Measurements from ENCODE around the gene PDK1. TPM values are rescaled to one million over a fixed set of nuclear protein-coding genes. Genes with fewer than 3 reads are reported as not detected.

Gene PDK1
- total RNA-seq, 1 donor from 2014 or later, result 51.2 TPM

DNA sequence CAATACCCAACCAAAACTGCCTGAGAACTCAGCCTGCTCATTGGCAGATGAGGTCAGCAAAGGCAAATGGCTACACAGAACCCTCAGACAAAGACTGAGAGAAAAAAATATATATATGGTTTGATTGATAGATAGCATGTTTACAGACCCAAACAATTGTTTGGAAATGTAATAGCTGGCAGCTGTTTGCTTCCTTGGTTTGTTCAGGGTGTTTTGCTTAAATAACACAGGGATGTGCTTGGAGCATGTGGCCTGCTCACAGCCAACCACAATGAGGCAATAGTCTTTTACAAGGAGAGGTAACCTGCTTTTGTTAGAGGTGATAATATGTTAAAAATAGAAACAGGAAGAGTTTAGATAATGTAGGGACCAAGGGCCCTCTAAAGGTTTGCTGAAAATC, 84.5 kb downstream of the PDK1 start:
- peaks cover 4% of the 10 kb centered on the region for H3K27me3 ChIP-seq (ENCODE audit: low read depth)
- TF ChIP-seq, protein P1, sequence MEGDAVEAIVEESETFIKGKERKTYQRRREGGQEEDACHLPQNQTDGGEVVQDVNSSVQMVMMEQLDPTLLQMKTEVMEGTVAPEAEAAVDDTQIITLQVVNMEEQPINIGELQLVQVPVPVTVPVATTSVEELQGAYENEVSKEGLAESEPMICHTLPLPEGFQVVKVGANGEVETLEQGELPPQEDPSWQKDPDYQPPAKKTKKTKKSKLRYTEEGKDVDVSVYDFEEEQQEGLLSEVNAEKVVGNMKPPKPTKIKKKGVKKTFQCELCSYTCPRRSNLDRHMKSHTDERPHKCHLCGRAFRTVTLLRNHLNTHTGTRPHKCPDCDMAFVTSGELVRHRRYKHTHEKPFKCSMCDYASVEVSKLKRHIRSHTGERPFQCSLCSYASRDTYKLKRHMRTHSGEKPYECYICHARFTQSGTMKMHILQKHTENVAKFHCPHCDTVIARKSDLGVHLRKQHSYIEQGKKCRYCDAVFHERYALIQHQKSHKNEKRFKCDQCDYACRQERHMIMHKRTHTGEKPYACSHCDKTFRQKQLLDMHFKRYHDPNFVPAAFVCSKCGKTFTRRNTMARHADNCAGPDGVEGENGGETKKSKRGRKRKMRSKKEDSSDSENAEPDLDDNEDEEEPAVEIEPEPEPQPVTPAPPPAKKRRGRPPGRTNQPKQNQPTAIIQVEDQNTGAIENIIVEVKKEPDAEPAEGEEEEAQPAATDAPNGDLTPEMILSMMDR (IDR thresholded peaks at IDR 0.05; ENCODE audit: borderline replicate concordance), result no peak
- no peak for DNase-seq
- no peak overlapping the region for H3K4me3 ChIP-seq
- no peaks in the 10 kb centered on the region for H3K36me3 ChIP-seq
- H3K9me3 ChIP-seq (replicated peaks), result no peaks in the 10 kb centered on the region
- intact Hi-C loops (cut with micrococcal nuclease), result no loop called here
- H3K4me1 ChIP-seq, result peaks cover 3% of the 10 kb centered on the region
- no peak overlapping the region for H3K27ac ChIP-seq (replicated peaks)

- peaks cover 3% of the 10 kb centered on the region for H3K4me1 ChIP-seq
- intact Hi-C loops (cut with micrococcal nuclease), result no loop called here
- no peak for DNase-seq
- no peaks in the 10 kb centered on the region for H3K9me3 ChIP-seq (replicated peaks)
- H3K27me3 ChIP-seq (ENCODE audit: low read depth), result peaks cover 4% of the 10 kb centered on the region
- no peak overlapping the region for H3K4me3 ChIP-seq
- H3K36me3 ChIP-seq, result no peaks in the 10 kb centered on the region
- TF ChIP-seq, protein P1 (IDR thresholded peaks at IDR 0.05; ENCODE audit: borderline replicate concordance), result no peak
- H3K27ac ChIP-seq (replicated peaks), result no peak overlapping the region
Observed at GRCh38 chr2:172642301-172643020, 86.6 kb downstream of the PDK1 start.

GRCh38 chr2:172643142-172643541, 87.3 kb downstream of the PDK1 start:
- no peaks in the 10 kb centered on the region for H3K36me3 ChIP-seq
- peaks cover 4% of the 10 kb centered on the region for H3K27me3 ChIP-seq (ENCODE audit: low read depth)
- TF ChIP-seq, protein P1 (IDR thresholded peaks at IDR 0.05; ENCODE audit: borderline replicate concordance), result no peak
- H3K4me3 ChIP-seq, result no peak overlapping the region
- no peaks in the 10 kb centered on the region for H3K9me3 ChIP-seq (replicated peaks)
- H3K27ac ChIP-seq (replicated peaks), result no peak overlapping the region
- intact Hi-C loops (cut with micrococcal nuclease), result no loop called here
- DNase-seq, result no peak
- H3K4me1 ChIP-seq, result peaks cover 3% of the 10 kb centered on the region

DNA sequence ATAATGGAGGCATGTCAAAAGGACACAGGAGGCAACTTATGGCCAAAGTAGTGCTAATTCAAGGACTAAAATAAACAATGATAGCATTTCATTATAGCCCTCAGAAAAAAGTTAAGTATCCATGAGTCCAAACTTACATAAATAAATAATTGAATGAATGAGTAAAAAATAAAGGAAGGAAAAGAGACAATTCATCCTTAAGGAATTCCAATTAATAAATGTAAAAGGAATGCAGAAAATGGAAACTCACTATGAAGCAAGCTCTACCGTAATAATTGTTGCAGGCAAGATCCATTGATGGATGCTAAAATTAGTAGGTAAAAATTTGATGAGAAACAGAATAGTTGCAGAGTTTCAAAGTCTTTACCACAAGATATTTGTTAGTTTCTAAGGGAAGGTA, 91.5 kb downstream of the PDK1 start:
- Histone ChIP-seq H3K4me1 (no peaks in the 10 kb centered on the region), H3K27ac (replicated peaks) (no peak overlapping the region), H3K36me3 (no peaks in the 10 kb centered on the region), H3K9me3 (replicated peaks) (peaks cover 19% of the 10 kb centered on the region), H3K4me3 (no peak overlapping the region), H3K27me3 (ENCODE audit: low read depth) (peaks cover 4% of the 10 kb centered on the region)
- intact Hi-C loops (cut with micrococcal nuclease), result no loop called here
- DNase-seq, result no peak
- TF ChIP-seq, protein P1 (IDR thresholded peaks at IDR 0.05; ENCODE audit: borderline replicate concordance), result no peak

DNA sequence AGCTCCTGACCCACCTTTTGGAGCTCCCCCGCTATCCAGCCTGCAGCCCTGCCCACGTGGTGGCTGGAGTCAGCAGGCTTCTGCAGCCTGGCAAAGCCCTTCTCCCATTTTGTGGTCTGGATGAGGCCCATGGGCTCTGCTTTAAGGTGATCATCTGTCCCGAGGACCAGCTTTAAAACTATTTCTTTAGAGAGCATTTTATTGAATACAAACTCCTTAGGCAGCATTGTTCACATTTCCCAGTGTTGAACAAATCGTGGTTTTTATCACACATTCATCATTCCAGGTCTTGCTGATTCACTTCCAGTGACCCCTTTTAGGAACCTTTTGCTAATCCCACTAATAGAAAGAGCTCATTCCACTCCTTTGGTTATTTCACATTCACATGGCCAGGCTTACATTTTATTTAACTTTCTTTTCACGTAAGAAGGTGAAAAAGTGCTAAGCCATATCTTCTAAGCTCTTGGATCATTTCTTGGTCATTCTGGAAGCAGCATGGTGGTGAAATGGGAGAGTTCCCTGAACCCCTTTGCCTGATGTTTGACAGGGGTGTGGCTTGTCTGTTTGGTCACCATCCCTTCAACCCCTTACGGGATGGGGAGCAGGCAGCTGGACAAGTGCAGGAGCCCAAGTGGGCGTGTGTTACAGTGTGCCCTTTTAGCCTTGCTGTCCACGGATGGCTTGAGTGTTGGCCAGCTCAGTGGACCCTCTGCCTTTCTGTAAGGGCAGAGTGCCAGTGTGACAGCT, 99.4 kb downstream of the PDK1 start:
- no peaks in the 10 kb centered on the region for H3K27me3 ChIP-seq (ENCODE audit: low read depth)
- no peak for DNase-seq
- H3K4me1 ChIP-seq, result no peaks in the 10 kb centered on the region
- H3K27ac ChIP-seq (replicated peaks), result no peak overlapping the region
- intact Hi-C loops (cut with micrococcal nuclease), result no loop called here
- H3K9me3 ChIP-seq (replicated peaks), result peaks cover 50% of the 10 kb centered on the region
- H3K4me3 ChIP-seq, result no peak overlapping the region
- TF ChIP-seq, protein P1 (IDR thresholded peaks at IDR 0.05; ENCODE audit: borderline replicate concordance), result no peak
- no peaks in the 10 kb centered on the region for H3K36me3 ChIP-seq
